HPDE6-E6E7 (cell line): ENCODE results near the gene SEMA4F.

Source experiments
- DNase-seq: peaks from one replicate; pipeline ENCODE4 v3.0.0; 2011; ENCODE audit warnings: missing footprints; ENCODE audit errors: extremely low spot score

SEMA4F gene

DNA sequence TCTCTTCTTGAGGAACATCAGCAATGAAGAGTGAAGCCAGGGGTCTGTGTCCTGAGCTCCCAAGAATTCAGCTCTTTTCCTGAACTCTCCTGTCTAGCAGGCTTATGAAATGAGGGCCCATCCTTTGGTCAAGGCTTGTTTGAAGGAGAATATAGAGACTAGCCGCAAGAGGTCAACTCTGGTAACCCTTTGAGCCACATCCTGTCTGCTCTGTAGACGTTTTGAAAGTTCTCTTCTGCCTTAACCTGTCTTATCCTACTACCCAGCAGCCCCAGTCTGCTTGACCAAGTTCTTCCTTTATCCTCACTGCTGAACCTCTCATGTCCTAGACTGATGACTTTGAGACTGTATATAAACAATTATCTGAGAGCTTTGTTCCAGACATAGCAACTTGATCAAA, 5.4 kb downstream of the SEMA4F start:
- DNase-seq = no peak

- no peak for DNase-seq
Measured at GRCh38 chr2:74668087-74668486, 14.0 kb downstream of the SEMA4F start.

- DNase-seq = no peak
Measured at GRCh38 chr2:74670263-74670662, 16.2 kb downstream of the SEMA4F start.

DNA sequence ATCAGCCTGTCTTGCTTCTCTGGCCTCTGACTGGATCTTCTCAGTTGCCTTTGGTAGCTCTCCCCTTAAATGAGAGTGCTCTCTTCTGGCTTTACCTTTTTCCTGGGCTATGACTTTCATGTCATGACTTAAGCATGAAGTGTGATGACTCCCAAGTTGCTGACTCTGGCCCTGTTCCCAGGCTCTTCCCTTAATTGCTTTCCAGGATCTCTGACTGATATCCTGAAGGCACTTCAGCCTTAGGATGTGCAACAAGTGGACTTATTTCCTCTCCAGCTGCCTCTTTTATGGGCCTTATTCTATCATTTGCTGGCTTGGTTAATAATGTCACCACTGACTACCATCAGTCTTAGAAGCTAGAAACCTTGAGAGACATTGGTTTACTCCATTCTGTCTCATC, 17.4 kb downstream of the SEMA4F start:
- DNase-seq = no peak

GRCh38 chr2:74673826-74674528, 19.9 kb downstream of the SEMA4F start:
- DNase-seq = no peak

DNA sequence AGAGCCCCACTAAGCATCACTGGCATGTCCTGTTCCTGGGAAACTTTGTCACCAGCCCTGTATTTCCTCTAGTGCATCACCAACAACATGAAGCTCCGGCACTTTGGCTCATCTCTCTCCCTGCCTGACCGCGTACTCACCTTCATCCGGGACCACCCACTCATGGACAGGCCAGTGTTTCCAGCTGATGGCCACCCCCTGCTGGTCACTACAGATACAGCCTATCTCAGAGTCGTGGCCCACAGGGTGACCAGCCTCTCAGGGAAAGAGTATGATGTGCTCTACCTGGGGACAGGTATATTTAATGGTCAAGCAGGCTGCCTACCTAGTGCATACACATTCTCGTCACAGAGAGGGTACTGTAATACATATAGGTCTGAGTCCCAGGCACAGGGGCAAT, 21.0 kb downstream of the SEMA4F start:
- no peak for DNase-seq

DNA sequence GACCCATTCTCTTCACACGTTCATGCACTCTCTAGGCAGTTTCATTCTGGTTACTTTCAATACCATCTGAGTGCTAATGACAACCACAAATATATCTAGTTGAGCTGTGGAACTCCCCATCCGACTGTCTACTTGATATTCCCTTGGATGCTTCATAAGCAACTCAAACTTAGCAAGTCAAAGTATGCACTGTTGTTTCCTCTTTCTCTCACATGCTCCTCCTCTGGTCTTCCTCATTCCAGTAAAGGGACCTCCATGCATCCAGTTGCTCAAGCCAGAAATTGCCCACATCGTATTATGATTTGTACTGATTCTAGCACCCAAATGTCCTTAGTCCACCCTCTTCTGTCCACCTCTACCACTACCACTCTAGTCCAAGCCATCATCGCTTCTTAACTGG, 22.3 kb downstream of the SEMA4F start:
- no peak for DNase-seq

- DNase-seq = no peak
Measured at GRCh38 chr2:74679615-74680014, 25.6 kb downstream of the SEMA4F start.

- no peak for DNase-seq
Measured at GRCh38 chr2:74682501-74682900, 28.5 kb downstream of the SEMA4F start.

DNA sequence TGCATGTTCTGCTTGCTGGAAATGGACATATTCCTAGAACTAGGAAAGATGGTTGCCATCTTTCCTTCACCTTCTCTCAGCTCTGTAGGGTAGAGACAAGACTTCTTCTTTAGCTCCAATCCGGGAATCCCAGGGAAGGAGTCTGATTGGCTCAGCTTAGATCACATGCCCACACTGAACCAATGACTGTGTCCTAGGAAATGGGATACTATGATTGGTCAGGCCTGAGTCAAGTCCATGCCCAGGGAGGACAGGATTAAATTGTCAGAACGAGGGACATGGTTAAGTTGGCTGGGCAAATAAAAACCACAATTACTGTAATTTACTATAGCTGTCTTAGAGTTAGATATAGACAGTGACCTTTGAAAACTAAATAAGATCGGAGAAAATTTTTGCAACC, 31.4 kb downstream of the SEMA4F start:
- DNase-seq = no peak

DNA sequence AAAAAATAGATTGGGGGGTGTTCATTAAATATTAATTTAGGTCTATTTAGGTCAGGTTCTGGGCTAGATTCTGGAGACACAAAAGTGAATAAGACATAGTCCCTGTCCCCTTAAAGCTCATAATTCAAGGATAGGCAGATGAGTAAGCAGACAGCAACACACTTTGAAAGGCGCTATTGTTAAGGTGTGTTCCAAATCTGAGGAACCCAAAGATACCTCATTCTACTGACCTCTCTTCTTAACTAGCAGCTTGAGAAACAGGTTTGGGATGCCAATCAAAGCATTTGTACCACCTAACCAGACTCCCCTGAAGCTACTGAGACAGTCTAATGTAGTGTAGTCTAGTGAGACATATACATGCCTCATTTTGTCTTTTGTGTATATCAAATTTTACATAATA, 34.8 kb downstream of the SEMA4F start:
- no peak for DNase-seq

DNA sequence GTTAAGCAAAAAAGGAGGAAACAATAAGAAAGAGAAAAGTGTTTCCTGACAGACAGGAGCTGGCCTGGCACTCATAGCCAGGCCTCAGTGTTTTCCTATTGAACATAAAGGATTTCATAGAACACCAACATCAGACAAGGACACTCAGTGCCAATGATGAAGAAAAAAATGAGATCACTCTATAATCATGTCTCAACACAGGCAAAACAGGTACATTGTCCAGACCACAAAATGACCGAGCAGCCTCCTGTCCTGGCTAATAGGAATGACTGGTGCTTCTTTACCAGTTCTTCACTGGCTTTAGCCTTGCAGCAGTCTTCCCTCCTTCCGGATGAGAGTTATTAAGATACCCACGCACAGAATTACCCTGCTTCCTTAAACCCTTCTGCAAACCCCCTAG, 35.6 kb downstream of the SEMA4F start:
- no peak for DNase-seq

DNA sequence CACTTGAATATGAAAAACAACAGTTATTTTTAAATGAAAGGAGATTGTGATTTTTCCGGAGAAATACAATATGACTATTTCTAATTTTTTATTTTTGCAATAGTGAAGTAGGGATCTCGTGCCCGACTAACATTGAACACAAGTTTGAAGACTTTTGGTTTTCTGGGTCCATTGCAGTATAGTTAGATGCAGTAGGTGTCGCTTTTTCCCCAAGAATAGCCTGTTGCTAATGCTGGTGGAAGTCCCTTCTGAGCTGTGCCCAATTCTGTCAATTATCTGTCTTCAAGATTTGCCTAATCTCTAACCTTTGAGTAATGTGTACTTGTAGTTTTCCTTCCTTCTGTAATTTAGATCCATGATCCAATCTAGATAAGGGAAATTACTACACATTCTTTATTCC, 36.5 kb downstream of the SEMA4F start:
- DNase-seq = peak; percentile 48

- no peak for DNase-seq
Measured at GRCh38 chr2:74691929-74692328, 37.9 kb downstream of the SEMA4F start.

- no peak for DNase-seq
Measured at GRCh38 chr2:74693213-74693612, 39.2 kb downstream of the SEMA4F start.

GRCh38 chr2:74693668-74694067, 39.6 kb downstream of the SEMA4F start:
- no peak for DNase-seq

DNA sequence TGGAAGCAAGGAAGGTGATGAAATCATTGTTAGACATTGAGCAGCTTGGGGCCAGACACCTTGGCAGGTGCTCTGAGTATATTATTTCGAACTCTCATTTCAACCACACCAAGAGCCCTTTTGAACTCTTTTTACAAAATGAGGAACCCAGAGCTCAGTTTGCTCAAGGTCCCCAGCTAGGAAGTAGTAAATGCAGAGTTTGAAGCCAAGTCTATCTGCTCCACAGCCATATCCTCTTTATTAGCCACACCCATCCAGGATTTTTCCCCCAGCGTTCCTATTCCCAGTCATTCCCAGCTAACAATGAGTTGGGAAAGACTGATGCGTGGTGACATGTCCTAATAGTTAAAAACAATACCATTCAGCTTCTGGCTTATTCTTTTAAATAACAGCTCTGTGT, 40.2 kb downstream of the SEMA4F start:
- no peak for DNase-seq

- DNase-seq = no peak
Measured at GRCh38 chr2:74695663-74696062, 41.6 kb downstream of the SEMA4F start.

GRCh38 chr2:74696829-74697228, 42.8 kb downstream of the SEMA4F start:
- no peak for DNase-seq

DNA sequence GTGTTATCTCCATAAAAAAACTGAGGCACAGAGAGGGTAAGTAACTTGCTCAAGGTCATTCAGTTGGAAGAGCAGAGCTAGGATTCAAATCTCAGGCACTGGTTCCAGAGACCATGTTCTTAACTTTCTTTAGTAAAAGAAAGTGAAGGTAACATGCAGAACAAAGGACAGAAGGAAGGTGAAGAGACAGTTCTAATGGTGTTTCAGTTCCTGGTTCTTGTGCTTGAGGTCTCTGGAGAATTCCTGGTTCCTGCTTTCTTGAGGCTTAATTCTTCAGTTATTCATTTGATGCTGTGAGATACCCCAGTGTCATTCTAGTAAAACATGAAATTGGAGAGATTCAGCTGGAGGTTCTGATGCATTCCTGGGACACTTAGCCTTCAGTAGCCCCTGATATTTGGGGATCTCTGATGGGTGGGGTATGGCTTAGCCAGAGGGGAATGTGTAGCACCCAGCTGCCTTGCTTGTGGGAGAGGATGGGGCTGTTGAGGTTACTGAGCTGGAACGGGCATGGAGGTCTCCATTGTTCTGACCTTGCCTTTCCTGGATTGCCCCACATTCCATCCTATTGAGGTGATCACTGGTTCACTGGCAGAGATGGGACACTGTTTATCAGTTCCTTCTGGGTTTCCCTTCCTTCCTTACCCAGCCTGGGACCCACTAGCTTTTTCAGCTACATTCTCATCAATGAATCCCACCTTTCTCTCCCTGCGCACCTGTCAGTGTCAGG, 46.8 kb downstream of the SEMA4F start:
- DNase-seq = no peak

DNA sequence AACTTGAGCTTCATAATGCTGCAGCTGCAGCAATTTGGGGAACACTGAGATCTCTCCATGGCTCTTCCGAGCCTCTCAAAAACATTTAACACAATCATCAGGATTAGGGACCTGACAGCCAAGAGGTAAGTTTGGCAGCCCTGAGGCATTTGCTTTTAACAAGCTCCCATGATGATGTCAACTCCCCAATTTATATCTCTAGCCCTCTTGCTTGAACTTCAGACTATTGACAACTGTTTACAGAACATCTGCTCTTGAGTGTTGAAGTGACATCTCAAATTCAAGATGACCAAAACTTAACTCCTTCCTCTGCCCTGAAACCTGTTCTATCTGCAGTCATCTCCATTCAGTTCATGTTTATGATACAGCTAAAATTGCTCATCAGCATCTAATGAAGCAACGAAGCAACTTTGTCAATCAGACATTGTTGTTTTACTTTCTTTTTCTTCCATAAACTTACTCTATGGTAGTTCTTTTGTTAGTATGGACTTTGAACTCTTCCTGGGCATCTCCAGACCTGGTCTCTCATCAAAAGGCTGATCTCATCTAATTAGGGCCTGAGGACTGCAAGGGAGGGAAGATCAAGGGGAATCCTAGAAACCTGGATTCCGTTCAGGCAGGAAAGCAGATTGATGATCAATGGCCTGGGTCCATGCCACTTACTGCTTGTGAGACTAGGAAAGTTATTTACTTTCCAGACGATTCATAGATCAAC, 48.1 kb downstream of the SEMA4F start:
- no peak for DNase-seq

- DNase-seq = no peak
Measured at GRCh38 chr2:74703373-74703772, 49.3 kb downstream of the SEMA4F start.

DNA sequence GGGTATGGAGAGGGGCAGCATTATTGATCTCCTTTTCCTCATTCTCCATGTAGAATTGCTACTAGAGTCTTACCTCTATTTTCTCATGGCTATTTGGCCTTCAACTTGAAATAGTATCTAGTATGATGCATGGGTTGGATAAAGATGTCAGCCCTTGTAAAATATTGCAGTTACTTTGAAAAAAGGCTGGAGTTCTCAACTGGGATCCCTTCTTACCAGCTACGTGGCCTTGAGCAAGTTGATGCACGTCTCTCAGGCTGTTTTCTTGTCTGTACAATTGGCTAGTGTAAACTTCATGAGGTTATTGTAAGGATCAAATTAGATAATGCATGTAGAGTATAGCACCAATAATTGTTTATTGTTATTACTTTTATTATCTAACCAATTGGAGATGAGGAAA, 50.2 kb downstream of the SEMA4F start:
- no peak for DNase-seq
